Stimulated activated naive CD4-positive, alpha-beta T cell treated with Interleukin-2 at 50 U/mL for 16 hours (primary cell): ENCODE results near the gene LIN7C.
"Not testable (repeated sequence)": the region's sequence is repeated elsewhere in the genome, so short reads cannot be mapped to it uniquely, and the experiment has no call there.

ENCODE experiments used
- DNase-seq: peaks from one replicate; lab custom pipeline; 2025; lab: John Stamatoyannopoulos, UW

The LIN7C gene

GRCh38 chr11:27468995-27469695, 37.4 kb downstream of the LIN7C start:
- no peak for DNase-seq

GRCh38 chr11:27468209-27468994, 38.2 kb downstream of the LIN7C start:
- no peak for DNase-seq

GRCh38 chr11:27467181-27467913, 39.2 kb downstream of the LIN7C start:
- no peak for DNase-seq

- DNase-seq: no peak
Measured at GRCh38 chr11:27466363-27466762, 40.2 kb downstream of the LIN7C start.

GRCh38 chr11:27465629-27466028, 40.9 kb downstream of the LIN7C start:
- DNase-seq: no peak

- no peak for DNase-seq
Measured at GRCh38 chr11:27464909-27465308, 41.7 kb downstream of the LIN7C start.

GRCh38 chr11:27464289-27464696, 42.3 kb downstream of the LIN7C start:
- no peak for DNase-seq

GRCh38 chr11:27462543-27462942, 44.0 kb downstream of the LIN7C start:
- DNase-seq: no peak

GRCh38 chr11:27460158-27460978, 46.2 kb downstream of the LIN7C start:
- DNase-seq: no peak

GRCh38 chr11:27459191-27459590, 47.4 kb downstream of the LIN7C start:
- DNase-seq: no peak

- DNase-seq: no peak
Measured at GRCh38 chr11:27458182-27458581, 48.4 kb downstream of the LIN7C start.

GRCh38 chr11:27456795-27457329, 49.7 kb downstream of the LIN7C start:
- DNase-seq: no peak

GRCh38 chr11:27456140-27456794, 50.3 kb downstream of the LIN7C start:
- DNase-seq: no peak

GRCh38 chr11:27455667-27456066, 50.9 kb downstream of the LIN7C start:
- DNase-seq: no peak

- no peak for DNase-seq
Measured at GRCh38 chr11:27453701-27454100, 52.9 kb downstream of the LIN7C start.

- no peak for DNase-seq
Measured at GRCh38 chr11:27452147-27452546, 54.4 kb downstream of the LIN7C start.

GRCh38 chr11:27451244-27451965, 55.2 kb downstream of the LIN7C start:
- no peak for DNase-seq

GRCh38 chr11:27448184-27448540, 58.4 kb downstream of the LIN7C start:
- not testable (repeated sequence) for DNase-seq

GRCh38 chr11:27447288-27448183, 59.0 kb downstream of the LIN7C start:
- no peak for DNase-seq
